Lower leg skin (tissue), 3 donors: ENCODE data around the gene PRR29.

Experiments
- CTCF ChIP-seq, 3 donors: fragments of 450-650 bp; IDR thresholded peaks; one replicate each; pipeline ENCODE4 v1.5.1; 2016; ENCODE audit warnings: antibody characterized with exemption in 3 of 3, mild to moderate bottlenecking in 3 of 3, moderate library complexity in 2 of 3
- POLR2A ChIP-seq, 2 donors: fragments of 450-650 bp; IDR thresholded peaks; one replicate each; pipeline ENCODE4 v1.6.1; 2016 to 2017; ENCODE audit warnings: antibody characterized with exemption in 2 of 2, mild to moderate bottlenecking in 1 of 2, moderate library complexity in 1 of 2

GRCh38 chr17:64028874-64029464 is 30.8 kb downstream of the PRR29 start:
- TF ChIP-seq CTCF (IDR thresholded peaks at IDR 0.05) (peak in 1 of 3 donors; percentile 50), POLR2A (IDR thresholded peaks at IDR 0.05) (no peak)
